ENCODE data around the gene RAD51B.

Gene RAD51B

GRCh38 chr14:68403191-68404145, 583.9 kb downstream of the RAD51B start:
- H3K4me3 ChIP-seq (ENCODE audit: low read length), result no peak overlapping the region
- DNase-seq (ENCODE audit: low read depth), result peak; percentile 26
- TF ChIP-seq CTCF (conservative IDR thresholded peaks at IDR 0.05; ENCODE audit: low read depth, low read length), result no peak

- no peak overlapping the region for H3K4me3 ChIP-seq (ENCODE audit: low read length)
- TF ChIP-seq CTCF (conservative IDR thresholded peaks at IDR 0.05; ENCODE audit: low read depth, low read length), result no peak
- DNase-seq (ENCODE audit: low read depth), result no peak
Observed at GRCh38 chr14:68404146-68404527, 584.6 kb downstream of the RAD51B start.

- DNase-seq (ENCODE audit: low read depth), result no peak
- H3K4me3 ChIP-seq (ENCODE audit: low read length), result no peak overlapping the region
- no peak for TF ChIP-seq CTCF (conservative IDR thresholded peaks at IDR 0.05; ENCODE audit: low read depth, low read length)
Observed at GRCh38 chr14:68404652-68405183, 585.1 kb downstream of the RAD51B start.

- no peak overlapping the region for H3K4me3 ChIP-seq (ENCODE audit: low read length)
- TF ChIP-seq CTCF (conservative IDR thresholded peaks at IDR 0.05; ENCODE audit: low read depth, low read length), result no peak
- peak; percentile 25 for DNase-seq (ENCODE audit: low read depth)
Observed at GRCh38 chr14:68405961-68406360, 586.4 kb downstream of the RAD51B start.

- DNase-seq (ENCODE audit: low read depth), result no peak
- no peak for TF ChIP-seq CTCF (conservative IDR thresholded peaks at IDR 0.05; ENCODE audit: low read depth, low read length)
- H3K4me3 ChIP-seq (ENCODE audit: low read length), result no peak overlapping the region
Observed at GRCh38 chr14:68407285-68407684, 587.7 kb downstream of the RAD51B start.

- TF ChIP-seq CTCF (conservative IDR thresholded peaks at IDR 0.05; ENCODE audit: low read depth, low read length), result no peak
- no peak overlapping the region for H3K4me3 ChIP-seq (ENCODE audit: low read length)
- no peak for DNase-seq (ENCODE audit: low read depth)
Observed at GRCh38 chr14:68407825-68408224, 588.2 kb downstream of the RAD51B start.

GRCh38 chr14:68408680-68409079, 589.1 kb downstream of the RAD51B start:
- no peak for DNase-seq (ENCODE audit: low read depth)
- no peak overlapping the region for H3K4me3 ChIP-seq (ENCODE audit: low read length)
- TF ChIP-seq CTCF (conservative IDR thresholded peaks at IDR 0.05; ENCODE audit: low read depth, low read length), result peak; percentile 11
